ENCODE data around the gene KRTAP13-1. TPM values are rescaled to one million over a fixed set of nuclear protein-coding genes. Genes with fewer than 3 reads are reported as not detected.

Gene KRTAP13-1, protein sequence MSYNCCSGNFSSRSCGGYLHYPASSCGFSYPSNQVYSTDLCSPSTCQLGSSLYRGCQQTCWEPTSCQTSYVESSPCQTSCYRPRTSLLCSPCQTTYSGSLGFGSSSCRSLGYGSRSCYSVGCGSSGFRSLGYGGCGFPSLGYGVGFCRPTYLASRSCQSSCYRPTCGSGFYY
- total RNA-seq: not detected

- no peaks in the 10 kb centered on the region for H3K9me3 Mint-ChIP-seq (ENCODE audit: insufficient read depth)
- no peaks in the 10 kb centered on the region for H3K27me3 Mint-ChIP-seq (ENCODE audit: low read depth)
- ChIA-PET POLR2A (no interaction called here), CTCF (no interaction called here)
- no peak for ATAC-seq
- no peaks in the 10 kb centered on the region for H3K36me3 Mint-ChIP-seq (ENCODE audit: low read depth)
- H3K27ac Mint-ChIP-seq: no peak within 1 kb of the TSS
- no peaks in the 10 kb centered on the region for H3K4me1 Mint-ChIP-seq (ENCODE audit: low read depth)
- DNase-seq: no peak
- no peak within 1 kb of the TSS for H3K4me3 Mint-ChIP-seq
These were observed at the start of gene KRTAP13-1 for GRCh38 chr21:30395731-30396130. KRTAP13-1 (plus strand) TSS chr21:30396031; CDS start chr21:30396087, 56 bp downstream.

DNA sequence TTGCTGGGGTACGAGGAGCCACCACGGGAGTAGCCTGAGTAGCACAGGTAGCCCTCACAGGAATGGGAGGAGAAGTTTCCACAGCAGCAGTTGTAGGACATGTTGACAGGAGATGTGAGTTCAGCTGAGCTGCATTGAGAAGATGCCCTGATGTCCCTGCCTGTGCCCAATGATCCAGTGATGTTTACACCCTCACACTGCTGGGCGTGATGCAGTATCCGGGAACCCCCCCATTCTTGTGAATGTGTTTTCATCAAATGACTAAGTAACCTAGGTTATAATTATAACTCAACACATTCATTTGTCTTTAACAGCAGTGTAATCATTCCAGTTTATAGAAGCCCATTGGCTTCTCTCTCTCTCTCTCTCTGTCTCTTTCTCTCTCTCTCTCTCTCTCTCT, 47.3 kb upstream of the KRTAP13-1 start, which contains the start of gene KRTAP23-1:
KRTAP23-1 (minus strand) TSS at position 101 of the 400 bp plus-strand sequence; CDS start at position 101, 0 bp downstream.
- H3K4me3 Mint-ChIP-seq: no peak within 1 kb of the TSS
- ChIA-PET CTCF (no interaction called here), POLR2A (no interaction called here)
- H3K4me1 Mint-ChIP-seq (ENCODE audit: low read depth): no peaks in the 10 kb centered on the region
- DNase-seq (no peak), ATAC-seq (no peak)
- no peaks in the 10 kb centered on the region for H3K9me3 Mint-ChIP-seq (ENCODE audit: insufficient read depth)
- H3K27me3 Mint-ChIP-seq (ENCODE audit: low read depth): no peaks in the 10 kb centered on the region
- no peak within 1 kb of the TSS for H3K27ac Mint-ChIP-seq
- no peaks in the 10 kb centered on the region for H3K36me3 Mint-ChIP-seq (ENCODE audit: low read depth)

- CTCF ChIA-PET: no interaction called here
These were observed 46.3 kb upstream of the KRTAP13-1 start for GRCh38 chr21:30349572-30349971.

DNA sequence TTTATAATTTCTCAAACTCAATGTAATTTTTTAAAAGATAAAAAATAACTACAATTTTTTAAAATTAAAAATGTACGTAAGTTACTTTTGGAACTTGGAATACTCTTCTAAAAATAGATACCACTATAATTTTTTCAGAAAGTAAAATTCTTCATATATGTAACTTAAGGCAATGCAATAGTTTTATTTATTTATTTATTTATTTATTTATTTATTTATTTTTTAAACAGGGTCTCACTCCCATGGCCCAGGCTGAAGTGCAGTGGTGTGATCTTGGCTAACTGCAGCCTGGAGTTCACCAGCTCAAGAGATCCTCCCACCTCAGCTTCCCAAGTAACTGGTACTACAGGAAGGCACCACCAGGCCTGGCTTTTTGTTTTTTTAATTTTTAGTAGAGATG, 44.3 kb upstream of the KRTAP13-1 start:
- no peak overlapping the region for H3K27ac Mint-ChIP-seq
- H3K36me3 Mint-ChIP-seq (ENCODE audit: low read depth): no peaks in the 10 kb centered on the region
- ChIA-PET CTCF (no interaction called here), POLR2A (interaction anchor here (0.6 kb wide), 1 partner anchor 902 kb away, joined by 3 read pairs; no protein-coding TSS in a partner anchor)
- H3K9me3 Mint-ChIP-seq (ENCODE audit: insufficient read depth): no peaks in the 10 kb centered on the region
- no peaks in the 10 kb centered on the region for H3K27me3 Mint-ChIP-seq (ENCODE audit: low read depth)
- H3K4me1 Mint-ChIP-seq (ENCODE audit: low read depth): no peaks in the 10 kb centered on the region
- no peak overlapping the region for H3K4me3 Mint-ChIP-seq
- DNase-seq (no peak), ATAC-seq (no peak)

More at GRCh38 chr21:30349572-30349971, 46.3 kb upstream of the KRTAP13-1 start:
- ATAC-seq (no peak), DNase-seq (no peak)
- POLR2A ChIA-PET: no interaction called here
- Mint-ChIP-seq H3K4me3 (no peak overlapping the region), H3K4me1 (ENCODE audit: low read depth) (no peaks in the 10 kb centered on the region), H3K9me3 (ENCODE audit: insufficient read depth) (no peaks in the 10 kb centered on the region), H3K36me3 (ENCODE audit: low read depth) (no peaks in the 10 kb centered on the region), H3K27ac (no peak overlapping the region), H3K27me3 (ENCODE audit: low read depth) (no peaks in the 10 kb centered on the region)

- no peak for DNase-seq
- H3K9me3 Mint-ChIP-seq (ENCODE audit: insufficient read depth): no peaks in the 10 kb centered on the region
- ChIA-PET POLR2A (no interaction called here), CTCF (no interaction called here)
- no peak for ATAC-seq
- no peaks in the 10 kb centered on the region for H3K27me3 Mint-ChIP-seq (ENCODE audit: low read depth)
- H3K4me1 Mint-ChIP-seq (ENCODE audit: low read depth): no peaks in the 10 kb centered on the region
- H3K27ac Mint-ChIP-seq: no peak overlapping the region
- H3K4me3 Mint-ChIP-seq: no peak overlapping the region
- no peaks in the 10 kb centered on the region for H3K36me3 Mint-ChIP-seq (ENCODE audit: low read depth)
These were observed 41.4 kb upstream of the KRTAP13-1 start for GRCh38 chr21:30354308-30355005.

GRCh38 chr21:30355906-30356305, 39.9 kb upstream of the KRTAP13-1 start:
- ATAC-seq (no peak), DNase-seq (no peak)
- Mint-ChIP-seq H3K9me3 (ENCODE audit: insufficient read depth) (no peaks in the 10 kb centered on the region), H3K4me3 (no peak overlapping the region), H3K36me3 (ENCODE audit: low read depth) (no peaks in the 10 kb centered on the region), H3K27ac (no peak overlapping the region), H3K4me1 (ENCODE audit: low read depth) (no peaks in the 10 kb centered on the region), H3K27me3 (ENCODE audit: low read depth) (no peaks in the 10 kb centered on the region)
- ChIA-PET POLR2A (interaction anchor here (0.7 kb wide), 1 partner anchor 376 kb away, joined by 6 read pairs; no protein-coding TSS in a partner anchor), CTCF (no interaction called here)

GRCh38 chr21:30372139-30372770, 23.6 kb upstream of the KRTAP13-1 start, which contains the start of gene KRTAP13-2:
KRTAP13-2 (minus strand) TSS chr21:30372271; CDS start chr21:30372213, 58 bp downstream.
- CTCF ChIA-PET: no interaction called here
- Mint-ChIP-seq H3K4me1 (ENCODE audit: low read depth) (no peaks in the 10 kb centered on the region), H3K27me3 (ENCODE audit: low read depth) (no peaks in the 10 kb centered on the region), H3K4me3 (no peak within 1 kb of the TSS), H3K9me3 (ENCODE audit: insufficient read depth) (no peaks in the 10 kb centered on the region), H3K27ac (no peak within 1 kb of the TSS), H3K36me3 (ENCODE audit: low read depth) (no peaks in the 10 kb centered on the region)
- ATAC-seq (no peak), DNase-seq (no peak)
- POLR2A ChIA-PET: no interaction called here

GRCh38 chr21:30382201-30382600, 13.6 kb upstream of the KRTAP13-1 start:
- Mint-ChIP-seq H3K4me1 (ENCODE audit: low read depth) (no peaks in the 10 kb centered on the region), H3K27ac (no peak overlapping the region), H3K4me3 (no peak overlapping the region), H3K9me3 (ENCODE audit: insufficient read depth) (no peaks in the 10 kb centered on the region), H3K27me3 (ENCODE audit: low read depth) (no peaks in the 10 kb centered on the region), H3K36me3 (ENCODE audit: low read depth) (no peaks in the 10 kb centered on the region)
- DNase-seq (no peak), ATAC-seq (no peak)
- ChIA-PET CTCF (no interaction called here), POLR2A (no interaction called here)

- H3K27me3 Mint-ChIP-seq (ENCODE audit: low read depth): no peaks in the 10 kb centered on the region
- CTCF ChIA-PET: no interaction called here
These were observed 4.3 kb upstream of the KRTAP13-1 start for GRCh38 chr21:30391492-30392025.

DNA sequence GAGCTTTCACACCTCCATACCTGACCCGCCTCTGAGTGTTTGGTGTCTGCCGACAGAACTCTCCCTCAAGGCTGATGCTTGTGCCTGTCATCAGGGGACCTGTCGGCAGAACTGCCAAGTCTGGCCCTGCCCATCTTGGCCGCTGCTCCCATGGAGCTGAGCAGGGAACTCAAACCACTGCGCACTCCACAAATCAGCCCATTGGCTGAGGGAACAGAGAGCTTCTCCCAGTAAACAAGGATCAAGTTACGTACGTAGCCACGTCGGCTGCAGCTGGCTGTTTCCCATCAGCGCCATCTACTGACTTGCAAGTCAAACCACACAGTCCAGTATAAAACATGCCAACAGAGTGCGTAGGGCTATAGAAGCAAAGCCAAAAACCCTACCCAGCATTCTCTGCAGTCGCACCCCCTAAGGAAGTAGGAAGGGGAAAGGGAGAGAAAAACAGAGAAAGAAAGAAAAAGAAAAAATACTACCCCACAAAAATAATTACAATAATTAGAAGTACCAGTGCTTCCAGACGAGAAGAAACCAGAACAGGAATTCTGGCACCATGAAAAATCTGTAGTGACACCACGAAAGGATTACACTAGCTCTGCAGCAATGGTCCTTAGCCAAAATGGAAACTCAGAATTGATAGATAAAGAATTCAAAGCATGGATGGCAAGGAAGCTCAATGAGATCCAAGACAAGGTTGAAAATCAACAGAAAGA, 13.1 kb downstream of the KRTAP13-1 start:
- peak; percentile 23 for DNase-seq
- ChIA-PET POLR2A (no interaction called here), CTCF (interaction anchor here (0.9 kb wide), 1 partner anchor 26 kb away, joined by 3 read pairs; no protein-coding TSS in a partner anchor)
- Mint-ChIP-seq H3K9me3 (ENCODE audit: insufficient read depth) (no peaks in the 10 kb centered on the region), H3K36me3 (ENCODE audit: low read depth) (no peaks in the 10 kb centered on the region), H3K4me3 (no peak overlapping the region), H3K4me1 (ENCODE audit: low read depth) (peaks cover 3% of the 10 kb centered on the region), H3K27me3 (ENCODE audit: low read depth) (peaks cover 6% of the 10 kb centered on the region), H3K27ac (no peak overlapping the region)
- ATAC-seq: peak; percentile 49

More at GRCh38 chr21:30391492-30392025, 4.3 kb upstream of the KRTAP13-1 start:
- H3K36me3 Mint-ChIP-seq (ENCODE audit: low read depth): no peaks in the 10 kb centered on the region
- DNase-seq (no peak), ATAC-seq (no peak)
- H3K4me1 Mint-ChIP-seq (ENCODE audit: low read depth): no peaks in the 10 kb centered on the region
- H3K27ac Mint-ChIP-seq: no peak overlapping the region
- H3K9me3 Mint-ChIP-seq (ENCODE audit: insufficient read depth): no peaks in the 10 kb centered on the region
- POLR2A ChIA-PET: no interaction called here
- H3K4me3 Mint-ChIP-seq: no peak overlapping the region

DNA sequence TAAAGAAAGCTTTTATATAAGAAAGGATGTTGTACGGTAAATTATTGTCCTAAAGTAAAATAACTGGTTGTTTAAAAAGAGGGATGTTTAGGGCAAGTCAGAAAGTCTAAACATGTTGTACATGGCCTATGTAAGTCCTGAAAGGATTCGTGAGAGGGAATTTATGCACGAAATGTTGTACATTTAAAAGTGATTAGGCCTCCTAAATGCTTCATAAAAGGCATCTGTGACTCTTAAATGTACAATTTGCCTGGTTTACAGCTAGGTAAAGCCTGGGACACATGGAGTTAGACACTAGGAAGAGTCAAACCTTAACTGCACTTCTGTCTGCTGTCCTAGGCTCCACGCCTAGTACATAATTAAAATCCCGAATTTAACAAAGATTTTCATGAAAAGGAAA, 20.2 kb downstream of the KRTAP13-1 start:
- Mint-ChIP-seq H3K36me3 (ENCODE audit: low read depth) (no peaks in the 10 kb centered on the region), H3K9me3 (ENCODE audit: insufficient read depth) (peaks cover 5% of the 10 kb centered on the region), H3K4me3 (no peak overlapping the region), H3K27ac (no peak overlapping the region), H3K27me3 (ENCODE audit: low read depth) (no peaks in the 10 kb centered on the region), H3K4me1 (ENCODE audit: low read depth) (no peaks in the 10 kb centered on the region)
- ATAC-seq (no peak), DNase-seq (no peak)
- CTCF ChIA-PET: no interaction called here
- POLR2A ChIA-PET: no interaction called here

Measured in activated CD8-positive, alpha-beta T cell treated with anti-CD3 and anti-CD28 coated beads, Interleukin-2, amount 10 ng/mL, durations not matched to agents 7 days and 5 days (primary cell).